Naive thymus-derived CD8-positive, alpha-beta T cell (primary cell): Measurements from ENCODE around the gene PAOX. TPM values are rescaled to one million over a fixed set of nuclear protein-coding genes. Genes with fewer than 3 reads are reported as not detected.
"Not testable (repeated sequence)": the region's sequence is repeated elsewhere in the genome, so short reads cannot be mapped to it uniquely, and the experiment has no call there.

Source experiments
- ATAC-seq, 2 donors: fragments of 150-1000 bp; cut with Tn5 transposase in 1 of 2; sonication (Bioruptor Pico), chemical (Tn5 transposase) in 1 of 2; 1 replicate in 1 of 2; 2 replicates in 1 of 2; pipeline ENCODE4 v1.10.0; 2021; ENCODE audit warnings: mild to moderate bottlenecking in 2 of 2, moderate library complexity in 2 of 2
- POLR2A ChIA-PET: fragments of 350-600 bp; sonication (Branson Sonifier 250); formaldehyde crosslinking; loops from one replicate; lab custom pipeline; 2021; ENCODE audit warnings: antibody characterized with exemption; lab: Charles Lee
- DNase-seq, 10 donors: peaks; one replicate each; pipeline versions ENCODE4 v3.0.0 to v3.0.0-alpha.2; 2020 to 2022
- H3K27ac Mint-ChIP-seq, 10 donors: one replicate each; pipeline ENCODE4 v1.8.0; 2020 to 2022; ENCODE audit warnings: mild to moderate bottlenecking in 10 of 10, mixed read lengths in 10 of 10, moderate library complexity in 4 of 10, inconsistent platforms in 1 of 10
- H3K27me3 Mint-ChIP-seq, 5 donors: one replicate each; pipeline ENCODE4 v1.8.0; 2021 to 2022; ENCODE audit warnings: mixed read lengths in 5 of 5
- H3K36me3 Mint-ChIP-seq, 3 donors: one replicate each; pipeline ENCODE4 v1.8.0; 2020 to 2022; ENCODE audit warnings: mixed read lengths in 3 of 3, mild to moderate bottlenecking in 2 of 3, inconsistent platforms in 1 of 3
- H3K4me1 Mint-ChIP-seq, 4 donors: one replicate each; pipeline ENCODE4 v1.8.0; 2021 to 2022; ENCODE audit warnings: mixed read lengths in 4 of 4
- H3K4me3 Mint-ChIP-seq, 10 donors: one replicate each; pipeline ENCODE4 v1.8.0; 2020 to 2022; ENCODE audit warnings: mild to moderate bottlenecking in 10 of 10, mixed read lengths in 10 of 10, moderate library complexity in 6 of 10, inconsistent platforms in 1 of 10
- H3K9me3 Mint-ChIP-seq, 9 donors: one replicate each; pipeline ENCODE4 v1.8.0; 2020 to 2022; ENCODE audit warnings: mixed read lengths in 9 of 9, mild to moderate bottlenecking in 3 of 9, inconsistent platforms in 1 of 9, moderate library complexity in 1 of 9
- polyA plus RNA-seq, 3 donors: library from polyadenylated mRNA; unstranded; fragments of 300-500 nt; fragmentation: Illumina TruSeq; gene quantifications; one replicate each; pipeline ENCODE4 v1.2.3, GENCODE V29; 2021
- total RNA-seq, 8 experiments: library from RNA in 2 of 8; stranded (reverse) in 2 of 8; gene quantifications; one replicate each; pipeline ENCODE4 v1.2.3 and lab custom pipeline; 2021 to 2026

PAOX gene
- total and polyA plus RNA-seq, 5 experiments from 2014 or later = 10.9 to 15.6 (median 11.9) TPM

- POLR2A ChIA-PET, ATAC-seq: not testable (repeated sequence)
Measured at GRCh38 chr10:133367461-133367860, 11.6 kb upstream of the PAOX start.

GRCh38 chr10:133368153-133368552 is 10.9 kb upstream of the PAOX start:
- Mint-ChIP-seq H3K9me3 (no peaks in the 10 kb centered on the region), H3K36me3 (peaks cover 0 to 42% (median 10%) of the 10 kb centered on the region in 3 donors), H3K4me1 (peaks cover 6 to 10% (median 10%) of the 10 kb centered on the region in 4 donors), H3K27me3 (no peaks in the 10 kb centered on the region), H3K27ac (peak overlapping the region in 1 of 10 donors; percentile 82), H3K4me3 (peak overlapping the region in 1 of 10 donors; percentile 14)
- POLR2A ChIA-PET = no interaction called here
- ATAC-seq = no peak
- no peak for DNase-seq

More at GRCh38 chr10:133367461-133367860, 11.6 kb upstream of the PAOX start:
- not testable (repeated sequence) for H3K27me3 Mint-ChIP-seq, H3K4me3 Mint-ChIP-seq, H3K9me3 Mint-ChIP-seq, H3K27ac Mint-ChIP-seq, DNase-seq
- peaks cover 6 to 10% (median 10%) of the 10 kb centered on the region in 4 donors for H3K4me1 Mint-ChIP-seq
- peaks cover 0 to 47% (median 10%) of the 10 kb centered on the region in 3 donors for H3K36me3 Mint-ChIP-seq

GRCh38 chr10:133370030-133370786 is 8.9 kb upstream of the PAOX start:
- Mint-ChIP-seq H3K27me3 (no peaks in the 10 kb centered on the region), H3K9me3 (no peaks in the 10 kb centered on the region), H3K36me3 (peaks cover 0 to 31% (median 6%) of the 10 kb centered on the region in 3 donors), H3K4me3 (peak overlapping the region in 5 of 10 donors; percentile 41 to 64 (median 55)), H3K4me1 (peaks cover 7 to 16% (median 15%) of the 10 kb centered on the region in 4 donors), H3K27ac (peak overlapping the region in 1 of 10 donors; percentile 36)
- POLR2A ChIA-PET = no interaction called here
- ATAC-seq (no peak), DNase-seq (no peak)

- POLR2A ChIA-PET = interaction anchor here (0.8 to 2.0 kb wide), 4 partner anchors 9 to 22 kb away, joined by 3 to 14 read pairs (median 7); partner anchors contain the start of gene MTG1
- DNase-seq (no peak), ATAC-seq (no peak)
- Mint-ChIP-seq H3K27me3 (no peaks in the 10 kb centered on the region), H3K4me1 (peaks cover 7 to 21% (median 16%) of the 10 kb centered on the region in 4 donors), H3K4me3 (peak overlapping the region in 9 of 10 donors; percentile 64 to 89 (median 77)), H3K9me3 (no peaks in the 10 kb centered on the region), H3K36me3 (peaks cover 0 to 26% (median 6%) of the 10 kb centered on the region in 3 donors), H3K27ac (peak overlapping the region in 3 of 10 donors; percentile 53 to 68 (median 59))
Measured at GRCh38 chr10:133372507-133372906, 6.6 kb upstream of the PAOX start.

- ATAC-seq (peak; percentile 97 to 99), DNase-seq (peak; percentile 86 to 96 (median 92))
- no peaks in the 10 kb centered on the region for H3K9me3 Mint-ChIP-seq
- H3K27ac Mint-ChIP-seq = peak within 1 kb of the TSS in 9 of 10 donors; percentile 48 to 90 (median 69)
- peaks cover 0 to 20% (median 6%) of the 10 kb centered on the region in 3 donors for H3K36me3 Mint-ChIP-seq
- peak within 1 kb of the TSS; percentile 64 to 89 (median 80) for H3K4me3 Mint-ChIP-seq
- H3K27me3 Mint-ChIP-seq = no peaks in the 10 kb centered on the region
- POLR2A ChIA-PET = interaction anchor here (0.7 to 2.0 kb wide), 6 partner anchors 8 to 37 kb away, joined by 3 to 14 read pairs (median 4); partner anchors contain the start of genes CALY and MTG1
- peaks cover 7 to 23% (median 17%) of the 10 kb centered on the region in 4 donors for H3K4me1 Mint-ChIP-seq
Measured at GRCh38 chr10:133373174-133374090, 5.6 kb upstream of the PAOX start, which contains the start of gene ECHS1. Gene ECHS1, minus strand, starts transcription at chr10:133373354. Its CDS starts 21 bp downstream, at chr10:133373333.

GRCh38 chr10:133375357-133376115 is 3.5 kb upstream of the PAOX start:
- peak overlapping the region in 3 of 10 donors; percentile 11 to 63 (median 25) for H3K27ac Mint-ChIP-seq
- ATAC-seq (no peak), DNase-seq (no peak)
- peaks cover 0 to under 1% (median under 1%) of the 10 kb centered on the region in 3 donors for H3K36me3 Mint-ChIP-seq
- H3K4me3 Mint-ChIP-seq = peak overlapping the region in 8 of 10 donors; percentile 14 to 74 (median 62)
- POLR2A ChIA-PET = no interaction called here
- H3K4me1 Mint-ChIP-seq = peaks cover 4 to 31% (median 18%) of the 10 kb centered on the region in 4 donors
- H3K9me3 Mint-ChIP-seq = no peaks in the 10 kb centered on the region
- no peaks in the 10 kb centered on the region for H3K27me3 Mint-ChIP-seq

GRCh38 chr10:133376183-133376582 is 2.9 kb upstream of the PAOX start:
- not testable (repeated sequence) for H3K27me3 Mint-ChIP-seq, ATAC-seq, H3K9me3 Mint-ChIP-seq, H3K36me3 Mint-ChIP-seq, DNase-seq
- Mint-ChIP-seq H3K4me3 (peak overlapping the region in 8 of 10 donors; percentile 25 to 92 (median 62)), H3K4me1 (peaks cover 4 to 36% (median 21%) of the 10 kb centered on the region in 4 donors), H3K27ac (peak overlapping the region in 2 of 10 donors; percentile 4 to 24)
- POLR2A ChIA-PET = interaction anchor here (1.0 to 6.4 kb wide), 2 partner anchors 13 to 112 kb away, joined by 3 to 58 read pairs; no protein-coding TSS in a partner anchor

GRCh38 chr10:133377025-133377817 is 1.8 kb upstream of the PAOX start:
- ATAC-seq = no peak
- Mint-ChIP-seq H3K4me3 (peak overlapping the region; percentile 44 to 92 (median 66)), H3K27ac (peak overlapping the region in 2 of 10 donors; percentile 36 to 86)

GRCh38 chr10:133377818-133378250 is 1.2 kb upstream of the PAOX start:
- no peaks in the 10 kb centered on the region for H3K27me3 Mint-ChIP-seq
- peaks cover 0 to 2% (median 2%) of the 10 kb centered on the region in 3 donors for H3K36me3 Mint-ChIP-seq
- H3K4me3 Mint-ChIP-seq = peak overlapping the region; percentile 71 to 92 (median 85)
- no peaks in the 10 kb centered on the region for H3K9me3 Mint-ChIP-seq
- peak overlapping the region in 3 of 10 donors; percentile 71 to 90 (median 76) for H3K27ac Mint-ChIP-seq
- DNase-seq = no peak
- POLR2A ChIA-PET = interaction anchor here (0.7 to 6.4 kb wide), 5 partner anchors 12 to 42 kb away, joined by 3 to 58 read pairs (median 4); partner anchors contain the start of genes CALY, FUOM and MTG1
- H3K4me1 Mint-ChIP-seq = peaks cover 2 to 38% (median 13%) of the 10 kb centered on the region in 4 donors
- ATAC-seq = no peak

More at GRCh38 chr10:133377025-133377817, 1.8 kb upstream of the PAOX start:
- no peaks in the 10 kb centered on the region for H3K36me3 Mint-ChIP-seq
- H3K4me1 Mint-ChIP-seq = peaks cover 2 to 38% (median 14%) of the 10 kb centered on the region in 4 donors
- POLR2A ChIA-PET = interaction anchor here (0.6 to 6.4 kb wide), 6 partner anchors 12 to 113 kb away, joined by 3 to 58 read pairs (median 4); partner anchors contain the start of genes ADAM8, FUOM and MTG1
- no peaks in the 10 kb centered on the region for H3K9me3 Mint-ChIP-seq
- no peaks in the 10 kb centered on the region for H3K27me3 Mint-ChIP-seq
- no peak for DNase-seq

- Mint-ChIP-seq H3K27me3 (no peaks in the 10 kb centered on the region), H3K27ac (peak overlapping the region in 7 of 10 donors; percentile 31 to 90 (median 73)), H3K4me3 (peak overlapping the region; percentile 71 to 92 (median 85)), H3K9me3 (no peaks in the 10 kb centered on the region), H3K4me1 (peaks cover 2 to 38% (median 13%) of the 10 kb centered on the region in 4 donors), H3K36me3 (peaks cover 0 to 6% (median 2%) of the 10 kb centered on the region in 3 donors)
- DNase-seq (peak; percentile 37 to 72 (median 54)), ATAC-seq (peak; percentile 57 to 69)
- POLR2A ChIA-PET = interaction anchor here (0.7 to 6.4 kb wide), 6 partner anchors 11 to 42 kb away, joined by 3 to 58 read pairs (median 4); partner anchors contain the start of genes CALY, FUOM and MTG1
Measured at GRCh38 chr10:133378251-133379096, 588 bp upstream of the PAOX start.
